NCI-H146 (cell line): ENCODE results near the gene TMEM223.
"Not testable (repeated sequence)": the region's sequence is repeated elsewhere in the genome, so short reads cannot be mapped to it uniquely, and the experiment has no call there.

Experiments
- DNase-seq: peaks from one replicate; lab custom pipeline; 2025; lab: John Stamatoyannopoulos, UW

TMEM223 gene

GRCh38 chr11:62799486-62799885 lies 7.7 kb upstream of the TMEM223 start:
- DNase-seq: no peak

- no peak for DNase-seq
Measured at GRCh38 chr11:62796281-62796680, 4.5 kb upstream of the TMEM223 start.

DNA sequence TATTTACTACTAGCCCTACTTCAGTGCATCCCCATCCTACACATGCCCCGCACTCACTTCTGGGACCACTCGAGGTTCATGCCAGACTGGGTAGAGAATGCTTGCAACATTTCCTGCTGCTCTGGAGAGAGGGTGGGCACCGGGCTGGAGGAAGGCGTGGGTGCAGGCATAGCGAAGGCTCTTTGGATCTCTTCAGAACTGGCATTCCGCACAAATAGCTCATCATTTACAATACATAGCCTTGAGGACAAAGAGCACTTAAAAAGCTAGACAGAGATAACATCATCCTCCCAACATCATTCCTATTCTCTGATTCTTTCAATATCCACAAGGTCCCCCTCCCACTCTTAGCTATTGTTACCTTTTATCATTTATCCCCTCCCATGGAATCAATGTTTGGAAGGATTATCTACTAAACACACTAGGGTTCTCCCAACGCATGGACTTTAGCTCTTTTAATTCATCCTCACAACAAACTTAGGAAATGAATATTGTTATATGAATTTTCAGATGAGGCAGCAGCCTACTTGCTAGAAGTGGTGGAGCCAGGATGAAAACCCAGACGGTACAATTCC lies 2.5 kb upstream of the TMEM223 start:
- no peak for DNase-seq

DNA sequence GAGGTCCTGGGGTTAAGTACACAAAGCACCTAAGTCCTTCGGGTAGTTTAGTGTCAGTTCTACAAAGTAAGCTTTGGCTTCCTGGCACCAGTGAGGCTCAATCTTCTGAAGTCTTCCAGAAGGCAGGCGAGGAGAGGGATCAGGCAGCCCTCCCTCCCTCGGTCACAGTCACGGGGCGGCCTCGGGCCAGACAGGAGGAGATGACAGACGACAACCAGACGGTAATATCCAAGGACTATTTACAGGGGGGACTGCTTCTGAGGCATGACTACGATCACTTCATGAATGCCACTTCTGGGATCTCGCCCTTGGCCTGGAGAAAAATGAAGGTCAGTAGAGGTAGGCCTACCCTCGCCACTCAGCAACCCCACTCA lies 383 bp upstream of the TMEM223 start:
- no peak for DNase-seq

- no peak for DNase-seq
Measured at GRCh38 chr11:62789576-62789975, 2.2 kb downstream of the TMEM223 start.

DNA sequence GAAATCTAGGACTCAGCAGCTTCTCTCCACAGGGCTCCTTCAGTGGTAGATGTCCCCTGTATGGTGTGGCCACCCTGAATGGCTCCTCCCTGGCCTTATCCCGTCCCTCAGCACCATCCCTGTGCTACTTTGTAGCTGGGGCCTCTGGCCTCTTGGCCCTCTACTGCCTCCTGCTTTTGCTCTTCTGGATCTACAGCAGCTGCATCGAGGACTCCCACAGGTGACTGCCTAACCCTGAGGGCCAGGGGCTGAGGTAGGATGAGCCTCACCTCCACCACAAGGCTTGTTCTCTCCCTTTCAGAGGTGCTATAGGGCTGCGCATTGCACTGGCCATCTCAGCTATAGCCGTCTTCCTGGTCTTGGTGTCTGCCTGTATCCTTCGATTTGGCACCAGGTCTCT lies 2.8 kb downstream of the TMEM223 start:
- DNase-seq: no peak

GRCh38 chr11:62787005-62787759 lies 4.6 kb downstream of the TMEM223 start, which contains the start of gene TMEM179B:
Gene TMEM179B (plus strand): TSS chr11:62787402. CDS start chr11:62787432, 30 bp downstream.
- DNase-seq: peak; percentile 99

DNA sequence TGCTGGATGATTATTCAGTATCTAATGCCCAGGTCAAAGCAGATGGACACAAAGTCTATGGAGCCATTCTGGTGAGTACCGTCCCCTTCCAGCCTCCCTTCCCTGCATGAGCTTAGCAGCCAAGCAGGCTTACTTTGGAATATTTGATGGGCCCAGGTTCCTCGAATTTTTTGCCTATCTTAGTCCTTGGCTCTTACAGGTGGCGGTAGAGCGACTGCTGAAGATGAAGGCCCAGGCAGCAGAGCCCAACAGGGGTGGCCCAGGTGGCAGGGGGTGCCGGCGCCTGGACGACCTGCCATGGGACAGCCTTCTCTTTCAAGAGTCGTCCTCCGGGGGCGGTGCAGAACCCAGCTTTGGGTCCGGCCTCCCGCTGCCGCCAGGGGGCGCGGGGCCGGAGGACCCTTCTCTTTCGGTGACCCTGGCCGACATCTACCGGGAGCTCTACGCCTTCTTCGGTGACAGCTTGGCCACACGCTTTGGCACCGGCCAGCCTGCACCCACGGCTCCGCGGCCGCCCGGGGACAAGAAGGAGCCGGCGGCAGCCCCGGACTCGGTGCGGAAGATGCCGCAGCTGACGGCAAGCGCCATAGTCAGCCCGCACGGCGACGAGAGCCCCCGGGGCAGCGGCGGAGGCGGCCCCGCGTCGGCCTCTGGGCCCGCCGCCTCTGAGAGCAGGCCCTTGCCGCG lies 5.3 kb downstream of the TMEM223 start:
- DNase-seq: peak; percentile 83

DNA sequence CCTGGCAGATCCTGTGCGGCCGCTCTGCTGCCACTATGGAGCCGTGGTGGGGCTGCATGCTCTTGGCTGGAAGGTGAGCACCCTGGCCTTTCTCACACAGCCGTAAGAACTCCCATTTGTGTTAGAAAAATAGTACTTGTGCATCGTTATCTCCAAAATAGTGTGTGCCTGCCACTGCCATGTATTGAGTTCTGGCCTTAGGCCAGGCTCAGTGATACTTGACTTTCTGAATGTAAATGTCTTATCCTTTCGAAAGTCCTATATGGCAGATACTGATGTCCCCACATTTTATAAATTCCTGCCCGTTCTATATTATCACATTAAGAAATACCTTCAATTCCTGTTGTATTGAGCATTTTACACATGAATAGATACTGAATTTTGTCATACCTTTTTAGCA lies 9.1 kb downstream of the TMEM223 start:
- no peak for DNase-seq

DNA sequence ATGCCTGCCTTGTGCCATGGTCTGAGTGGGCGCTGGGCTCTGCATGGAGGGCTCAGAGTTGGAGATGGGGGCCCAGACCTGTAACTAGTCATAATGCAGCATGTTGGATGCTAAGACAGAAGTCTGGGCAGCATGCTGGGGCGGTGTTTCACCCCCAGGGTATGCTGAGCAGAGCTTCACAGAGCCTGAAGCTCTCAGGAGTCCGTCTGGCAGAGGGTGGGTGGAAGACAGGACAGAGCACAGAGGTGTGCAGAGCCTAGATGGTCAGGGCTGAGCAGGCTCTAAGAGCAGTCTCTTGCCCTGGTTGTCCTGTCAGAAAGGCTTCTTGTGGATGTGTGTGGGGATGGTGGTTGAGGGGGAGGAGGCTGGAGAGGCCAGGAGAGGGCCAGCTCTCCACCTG lies 13.4 kb downstream of the TMEM223 start:
- no peak for DNase-seq

DNA sequence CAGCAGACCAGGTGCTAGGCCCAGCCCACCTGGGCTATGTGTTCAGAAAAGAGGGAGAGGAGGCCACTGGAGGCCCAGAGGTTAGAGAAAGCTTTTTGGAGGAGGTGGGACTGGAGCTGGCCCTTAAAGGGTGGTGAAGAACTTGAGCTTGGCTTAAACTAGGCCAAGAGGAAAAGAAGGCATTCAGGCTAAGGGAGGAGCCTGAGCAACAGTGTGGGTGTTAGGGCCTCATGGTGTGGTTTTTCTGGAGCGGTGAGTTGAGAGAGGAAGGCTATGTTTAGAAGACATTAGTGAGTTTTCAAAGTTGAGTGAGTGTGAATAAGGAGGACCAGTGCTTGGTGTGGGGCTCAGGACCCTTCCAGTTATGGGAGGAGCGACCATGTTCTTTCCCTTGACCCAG lies 14.4 kb downstream of the TMEM223 start:
- no peak for DNase-seq

DNA sequence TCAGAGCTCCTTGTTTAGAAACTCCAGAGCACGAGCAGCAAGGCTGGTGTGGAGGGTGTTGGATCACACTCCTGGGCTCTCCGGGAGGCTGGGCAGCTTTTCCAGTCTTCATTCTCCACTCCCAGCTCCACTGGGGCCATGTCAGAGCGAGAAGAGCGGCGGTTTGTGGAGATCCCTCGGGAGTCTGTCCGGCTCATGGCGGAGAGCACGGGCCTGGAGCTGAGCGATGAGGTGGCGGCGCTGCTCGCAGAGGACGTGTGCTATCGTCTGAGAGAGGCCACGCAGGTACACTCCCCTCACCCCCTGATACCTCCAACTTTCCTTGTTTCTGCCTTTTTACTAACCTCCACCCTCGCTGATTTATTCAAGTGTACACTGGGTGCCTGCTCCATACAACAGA lies 16.2 kb downstream of the TMEM223 start:
- no peak for DNase-seq

DNA sequence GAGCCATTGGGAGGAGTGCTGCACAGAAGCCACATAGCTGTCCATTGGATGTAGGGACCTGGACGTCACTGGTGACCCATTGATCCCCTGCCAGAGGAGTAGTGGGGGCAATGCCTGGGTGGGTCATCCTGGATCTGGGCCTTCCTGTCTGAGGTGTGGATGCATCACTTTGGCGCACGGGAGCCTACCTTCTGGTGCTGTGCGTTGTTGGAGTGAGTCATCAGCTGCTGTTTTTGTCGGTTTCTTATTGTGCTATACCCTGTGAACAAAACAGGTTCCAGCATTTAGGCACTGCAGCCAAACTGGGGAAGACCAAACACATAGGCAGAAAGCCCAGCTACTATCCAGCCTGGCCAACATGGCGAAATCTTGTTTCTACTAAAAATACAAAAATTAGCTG lies 17.4 kb downstream of the TMEM223 start:
- DNase-seq: no peak

DNA sequence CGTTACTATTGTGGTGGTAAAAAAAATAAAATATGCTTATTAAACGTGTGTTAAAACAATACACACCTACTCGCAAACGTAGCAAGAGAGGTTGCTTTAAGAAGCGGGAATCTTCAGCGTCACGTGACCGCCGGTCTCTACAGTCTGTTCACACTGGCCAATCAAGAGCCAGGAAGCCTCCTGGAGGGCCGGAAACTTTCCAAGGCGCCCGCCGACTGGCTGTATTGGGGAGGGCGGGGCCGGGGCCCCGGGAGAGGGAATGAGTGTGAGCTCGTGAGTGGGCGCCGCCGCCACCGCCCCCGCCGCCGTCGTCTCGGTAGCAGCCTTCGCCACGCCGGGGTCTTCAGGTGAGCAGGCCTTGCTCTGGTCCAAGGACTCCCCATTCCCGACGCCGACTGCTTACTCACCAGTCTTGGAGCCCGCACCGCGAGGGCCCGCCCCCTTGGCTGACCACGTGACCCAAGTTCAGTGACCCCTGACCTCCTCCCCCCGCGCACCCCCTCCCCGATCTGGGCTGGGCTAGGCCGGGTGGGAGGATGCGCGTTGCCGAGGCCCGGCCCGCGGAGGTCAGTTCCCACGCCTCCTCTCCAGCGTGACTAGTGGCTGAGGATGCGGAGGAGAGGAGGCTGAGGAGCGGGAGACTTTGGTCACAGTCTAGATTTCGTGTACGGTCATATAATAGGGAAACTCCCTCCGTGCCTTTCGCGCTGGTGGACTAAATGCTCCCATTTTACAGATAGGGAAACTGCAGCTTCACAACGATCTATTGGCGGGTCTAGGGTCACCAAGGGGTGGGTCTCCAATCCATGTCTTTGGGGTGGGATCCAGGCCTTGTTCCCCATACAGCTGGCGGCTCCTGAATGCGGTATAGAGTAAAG lies 20.4 kb downstream of the TMEM223 start, which contains the start of gene TAF6L:
TSS of gene TAF6L (plus strand) at position 253 of the 878 bp plus-strand sequence. CDS start 4,388 bp downstream, outside the sequence.
- peak; percentile 97 for DNase-seq

DNA sequence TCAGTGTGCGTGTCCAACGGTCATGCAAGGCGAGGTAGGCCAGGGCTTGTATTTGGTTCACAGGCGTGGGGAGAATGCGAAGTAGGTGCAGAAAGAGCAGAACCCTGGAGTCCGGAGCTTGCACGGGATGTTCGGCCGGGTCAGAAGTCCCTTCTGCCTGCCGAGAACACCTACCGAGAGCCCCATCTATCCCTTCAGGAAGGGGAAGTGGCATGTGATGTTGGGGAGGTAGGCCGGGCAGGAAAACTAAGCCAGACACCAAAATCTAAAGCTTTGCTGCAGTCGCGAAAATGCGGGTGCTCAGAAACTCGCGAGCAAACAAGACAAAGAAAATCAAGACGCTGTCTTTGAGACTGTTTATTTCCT lies 21.0 kb downstream of the TMEM223 start:
- peak; percentile 69 for DNase-seq

- DNase-seq: not testable (repeated sequence)
Measured at GRCh38 chr11:62760867-62761227, 31.0 kb downstream of the TMEM223 start.

DNA sequence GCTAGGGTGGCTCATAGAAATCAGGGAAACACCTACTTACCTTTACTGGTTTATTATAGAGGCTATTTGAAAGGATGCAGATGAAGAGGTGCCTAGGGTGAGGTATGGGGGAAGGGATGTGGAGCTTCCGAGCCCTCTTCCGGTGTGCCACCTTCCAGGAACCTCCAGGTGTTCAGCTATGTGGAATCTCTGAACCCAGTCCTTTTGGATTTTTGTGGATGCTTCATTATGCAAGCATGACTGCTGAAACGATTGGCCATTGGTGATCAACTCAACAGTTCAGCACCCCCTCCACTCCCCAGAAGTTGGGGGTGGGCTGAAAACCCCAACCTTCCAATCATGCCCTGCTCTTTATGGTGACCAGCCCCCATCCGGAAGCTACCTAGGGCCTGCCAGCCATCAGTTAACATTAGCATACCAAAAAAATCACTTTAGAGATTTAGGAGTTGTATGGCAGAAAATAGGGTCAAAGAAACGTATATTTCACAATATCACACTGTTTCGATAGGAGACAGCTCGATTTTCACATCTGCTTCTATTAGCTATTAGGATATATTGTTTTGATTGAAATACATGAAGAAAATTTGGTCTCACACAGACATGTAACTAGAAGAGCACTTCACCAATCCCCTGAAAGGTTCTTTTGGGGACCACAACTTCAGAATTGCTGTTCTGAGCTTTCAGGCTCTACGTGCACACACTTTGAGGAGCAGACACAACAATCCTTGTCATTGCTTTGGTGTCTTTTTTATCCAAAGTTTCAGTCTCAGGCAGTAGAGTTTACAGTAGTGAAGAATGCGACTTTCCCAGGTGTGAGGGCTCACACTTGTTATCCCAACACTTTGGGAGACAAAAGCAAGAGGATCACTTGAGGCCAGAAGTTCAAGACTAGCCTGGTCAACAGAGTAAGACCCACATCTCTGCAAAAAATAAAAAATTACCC lies 33.7 kb downstream of the TMEM223 start:
- DNase-seq: no peak

GRCh38 chr11:62755086-62755615 lies 36.7 kb downstream of the TMEM223 start:
- no peak for DNase-seq

DNA sequence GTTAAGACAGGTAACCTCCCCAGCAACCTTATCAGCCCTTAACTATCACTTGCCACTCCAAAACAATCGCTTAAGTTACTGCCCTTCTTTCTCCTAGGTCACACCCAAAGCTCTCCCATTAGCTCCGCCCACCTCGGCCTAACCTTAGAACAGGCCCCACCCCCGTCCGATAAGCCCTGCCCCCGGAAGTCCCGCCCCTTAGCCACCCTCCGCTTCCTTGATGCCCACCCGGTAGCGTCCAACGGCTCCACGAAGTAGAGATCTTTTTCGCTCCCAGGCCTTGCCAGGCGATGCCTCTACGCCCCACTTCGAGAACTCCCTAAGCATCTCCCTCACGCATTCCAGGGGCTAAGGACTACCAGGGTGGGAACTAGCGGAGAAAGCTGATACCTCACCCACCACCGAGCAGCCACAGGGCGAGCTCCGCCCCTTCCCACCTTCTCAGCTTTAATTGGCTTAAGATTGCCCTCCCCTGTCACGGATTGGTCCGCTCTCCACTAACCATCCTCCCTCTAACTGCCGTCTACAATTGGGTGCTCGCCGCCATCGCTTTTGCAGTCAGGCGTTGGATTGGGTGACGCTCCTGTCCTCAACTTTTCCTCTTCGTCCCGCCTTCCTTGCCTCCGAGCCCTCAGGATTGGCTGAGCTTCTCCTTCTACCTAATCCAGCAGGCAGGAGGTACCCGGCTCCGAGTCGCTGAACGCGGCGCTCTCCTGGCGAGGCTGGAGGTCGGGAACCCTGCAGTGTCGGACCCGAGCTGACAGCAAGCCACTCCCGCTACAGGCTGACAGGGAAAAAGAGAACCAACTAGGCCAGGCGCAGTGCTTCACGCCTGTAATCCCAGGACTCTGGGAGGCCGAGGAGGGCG lies 37.8 kb downstream of the TMEM223 start, which contains the start of gene ZBTB3:
TSS of gene ZBTB3 (minus strand) at position 425 of the 868 bp plus-strand sequence. CDS start 496 bp downstream, outside the sequence.
- peak; percentile 99 for DNase-seq
